ENCODE data around the gene MANEA.

The MANEA gene

DNA sequence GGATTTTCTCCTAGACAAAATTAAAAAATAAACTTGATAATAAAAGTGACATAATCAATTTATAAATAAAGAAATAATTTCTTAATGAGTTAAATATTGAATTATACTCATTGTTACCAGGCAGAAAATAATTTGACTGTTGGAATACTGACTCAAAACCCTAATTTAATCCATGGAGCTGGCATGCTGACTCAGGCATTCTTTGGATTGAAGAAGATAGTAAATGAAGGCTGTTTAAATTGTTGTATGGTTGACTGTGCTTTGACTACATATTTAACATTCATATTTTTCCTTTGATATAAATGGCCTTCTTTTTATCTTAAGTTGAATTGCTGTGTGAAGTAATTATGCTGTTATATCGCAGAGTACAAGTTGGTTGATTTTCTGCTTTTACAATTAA lies 11.7 kb downstream of the MANEA start:
- DNase-seq, result no peak

DNA sequence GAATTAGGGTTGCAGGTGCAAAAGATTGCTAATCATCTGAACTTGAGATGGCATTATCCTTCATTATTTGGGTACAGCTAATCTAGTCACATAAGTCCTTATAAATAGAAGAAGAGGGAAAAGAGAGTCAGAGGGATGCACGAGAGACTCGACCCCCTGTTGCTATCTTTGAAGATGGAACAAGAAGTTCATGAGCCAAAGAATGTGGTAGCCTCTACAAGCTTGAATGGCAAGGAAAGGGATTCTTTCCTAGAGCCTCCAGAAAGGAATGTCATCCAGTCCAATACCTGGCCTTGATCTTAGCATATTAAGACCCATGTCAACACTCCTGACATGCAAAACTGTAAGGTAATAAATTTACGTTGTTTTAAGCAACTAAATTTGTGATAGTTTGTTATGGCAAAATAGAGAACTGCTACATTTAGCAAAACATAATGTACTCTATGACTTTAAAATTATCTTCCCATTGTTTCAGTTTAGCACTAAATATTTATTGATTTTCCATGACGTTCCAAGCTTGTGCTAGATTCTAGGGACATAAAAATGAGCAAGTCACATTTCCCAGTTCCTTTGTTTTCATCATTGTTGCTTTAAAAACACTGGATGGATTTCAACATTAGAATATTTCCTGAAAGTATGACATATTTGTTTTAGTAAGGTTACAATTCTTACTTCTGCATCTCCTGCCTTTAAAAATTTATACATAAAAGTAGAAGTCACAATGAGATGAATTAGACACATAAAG lies 12.7 kb downstream of the MANEA start:
- DNase-seq, result no peak

DNA sequence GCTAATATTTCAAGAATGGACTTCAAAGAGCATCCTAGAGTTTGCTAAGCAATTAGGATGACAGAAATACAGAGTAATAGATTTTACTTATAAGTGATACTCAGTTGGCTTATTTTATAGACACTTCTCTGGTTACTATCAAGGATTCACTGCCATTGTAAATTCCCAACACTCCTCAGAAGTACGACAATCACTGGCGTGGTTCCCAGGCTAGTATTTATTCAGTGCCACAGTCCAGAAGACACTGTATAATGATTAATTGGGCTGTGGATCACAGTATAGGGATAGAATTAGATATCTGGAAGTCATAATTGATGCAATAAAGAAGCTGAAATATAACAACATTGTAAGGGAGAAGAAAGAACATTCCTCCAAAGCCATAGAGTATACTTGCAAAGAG lies 15.7 kb downstream of the MANEA start:
- no peak for DNase-seq

DNA sequence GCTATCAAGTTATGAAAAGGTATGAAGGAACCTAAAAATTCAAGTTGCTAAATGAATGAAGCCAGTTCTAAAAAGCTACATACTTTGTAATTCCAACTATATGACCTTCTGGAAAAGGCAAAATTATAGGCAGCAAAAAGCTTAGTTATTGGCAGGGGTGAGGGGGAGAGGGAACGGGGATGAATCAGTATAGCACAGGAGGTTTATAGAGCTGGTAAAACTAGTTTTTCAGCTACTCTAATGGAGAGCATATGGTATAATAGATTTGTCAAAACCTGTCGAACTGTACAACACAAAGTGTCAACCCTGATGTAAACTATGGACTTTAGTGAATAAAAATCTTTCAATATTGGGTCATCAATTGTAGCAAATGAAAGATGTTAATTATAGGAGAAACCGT lies 18.7 kb downstream of the MANEA start:
- DNase-seq, result no peak

DNA sequence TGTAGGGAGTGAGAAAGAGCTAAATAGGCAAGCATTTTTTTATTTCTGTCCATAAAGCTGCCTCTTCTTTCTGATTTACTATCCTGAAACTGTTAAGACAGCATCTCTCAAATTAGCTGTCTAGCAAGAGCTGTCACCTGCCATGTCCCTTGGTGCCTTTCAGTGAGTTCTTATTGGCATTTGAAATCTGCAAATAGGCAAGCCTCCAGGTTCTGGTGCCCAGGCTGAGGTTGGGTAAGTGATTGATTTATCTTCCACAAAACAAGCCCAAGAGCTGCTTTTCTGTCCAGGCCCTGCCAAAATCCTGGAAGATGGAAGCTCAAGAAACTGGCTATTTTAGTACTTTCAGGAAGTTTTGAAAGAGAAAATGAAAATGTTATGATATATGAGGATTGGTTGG lies 22.4 kb downstream of the MANEA start:
- DNase-seq, result no peak

DNA sequence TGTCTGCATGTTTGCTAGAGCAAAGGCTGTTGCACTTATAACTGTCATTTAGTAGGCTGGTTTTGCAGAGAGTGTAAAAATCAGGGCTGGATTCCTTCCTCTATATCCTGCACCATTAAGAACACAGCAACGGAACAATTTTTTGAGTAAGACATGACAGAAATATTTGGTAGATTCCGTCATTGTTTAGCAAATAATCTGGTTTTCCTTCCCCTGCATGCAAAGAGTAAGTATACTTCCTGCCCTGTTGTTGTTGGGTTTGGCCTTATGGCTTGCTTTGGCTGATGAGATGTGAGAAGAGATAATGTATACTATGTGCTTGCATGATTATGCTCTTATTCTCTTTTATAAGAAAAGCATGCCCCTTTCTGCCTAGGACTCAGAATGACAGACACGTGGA lies 23.8 kb downstream of the MANEA start:
- no peak for DNase-seq

DNA sequence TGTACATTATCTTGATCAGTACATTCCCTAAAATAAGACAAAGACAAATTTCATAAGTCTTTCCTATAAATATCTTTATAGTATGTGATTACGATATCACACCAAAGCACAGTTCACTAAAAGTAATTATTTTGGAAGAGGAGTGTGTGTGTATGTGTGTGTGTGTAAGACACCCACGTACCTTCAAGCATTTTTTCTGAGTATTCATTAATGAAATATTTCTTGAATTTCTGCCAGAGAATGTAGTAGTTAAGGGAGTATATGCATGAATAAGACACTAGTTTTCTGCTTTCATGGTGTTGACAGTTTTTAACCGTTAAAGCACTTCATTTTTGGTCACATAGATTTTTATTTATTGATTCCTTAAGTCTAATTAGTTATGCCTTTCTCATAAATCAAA lies 36.8 kb downstream of the MANEA start:
- no peak for DNase-seq

DNA sequence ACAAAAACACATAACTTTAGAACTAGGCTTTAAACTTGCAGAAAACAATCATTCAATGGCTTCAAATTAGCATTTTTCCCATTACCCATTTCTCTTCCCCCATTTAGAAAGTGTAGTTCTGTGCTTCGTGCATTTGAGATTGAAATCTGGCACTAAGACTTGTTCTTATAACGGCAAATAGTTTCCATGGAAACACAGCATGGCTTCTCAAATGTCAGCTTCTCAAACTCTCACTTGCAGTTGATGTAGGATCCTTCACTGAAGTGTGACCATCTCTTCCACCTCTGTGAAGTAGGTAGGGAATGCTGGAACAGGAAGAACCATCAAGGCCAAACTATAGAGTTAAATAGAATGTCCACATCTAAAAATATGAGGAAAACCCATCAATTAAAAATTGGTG lies 52.2 kb downstream of the MANEA start:
- no peak for DNase-seq

DNA sequence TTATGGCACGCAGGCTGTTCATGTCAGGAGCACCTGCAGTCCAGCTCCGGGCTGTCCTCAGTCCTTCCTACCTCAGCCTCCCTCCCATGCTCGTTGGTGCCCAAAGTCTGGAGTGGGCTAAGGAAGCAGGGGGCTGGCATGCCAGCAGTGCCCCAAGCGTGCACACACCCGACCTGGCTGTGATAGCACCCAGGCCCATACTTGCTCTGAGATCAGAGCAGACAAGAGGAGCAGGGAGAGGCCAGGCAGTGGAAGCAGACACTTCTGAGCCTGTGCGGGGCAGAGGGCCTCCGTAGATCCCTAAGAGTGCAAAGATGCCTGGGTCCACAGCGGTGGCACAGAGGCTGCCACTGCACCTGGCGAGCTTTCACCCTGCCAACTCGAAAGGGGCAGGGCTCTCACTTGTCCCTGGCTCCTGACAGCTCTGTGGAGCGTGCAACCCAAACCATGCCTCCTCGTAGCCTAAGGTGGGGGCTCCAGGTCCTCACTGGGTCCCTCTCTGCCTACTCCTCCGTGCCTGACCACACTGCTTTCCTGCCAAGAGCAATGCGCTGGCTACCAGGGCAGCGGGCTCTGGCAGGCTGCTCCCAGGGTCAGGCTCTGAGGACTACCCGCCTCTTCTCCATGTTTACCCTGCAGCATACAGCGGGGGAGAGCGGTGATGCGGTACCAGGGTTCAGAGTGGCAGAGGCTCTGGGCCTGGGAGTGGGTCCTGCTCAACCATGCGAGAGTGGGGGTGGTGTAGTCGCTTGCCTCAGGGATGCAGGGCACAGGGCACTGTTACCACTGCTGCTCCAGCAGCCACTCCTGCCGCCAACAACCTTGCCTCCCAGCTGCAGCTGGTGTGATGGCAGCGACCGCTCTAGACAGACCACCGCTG lies 59.5 kb downstream of the MANEA start:
- no peak for DNase-seq

DNA sequence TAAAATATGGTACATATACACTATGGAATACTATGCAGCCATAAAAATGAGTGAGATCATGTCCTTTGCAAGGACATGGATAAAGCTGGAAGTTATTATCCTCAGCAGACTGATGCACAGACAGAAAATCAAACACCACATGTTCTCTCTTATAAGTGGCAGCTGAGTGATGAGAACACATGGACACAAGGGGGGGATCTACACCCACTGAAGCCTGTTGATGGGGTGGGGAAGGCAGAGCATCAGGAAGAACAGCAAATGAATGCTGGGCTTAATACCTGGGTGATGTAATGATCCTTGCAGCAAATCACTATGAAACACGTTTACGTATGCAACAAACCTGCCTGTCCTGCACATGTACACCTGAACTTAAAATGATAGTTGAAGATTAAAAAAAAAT lies 71.3 kb downstream of the MANEA start:
- DNase-seq, result no peak

DNA sequence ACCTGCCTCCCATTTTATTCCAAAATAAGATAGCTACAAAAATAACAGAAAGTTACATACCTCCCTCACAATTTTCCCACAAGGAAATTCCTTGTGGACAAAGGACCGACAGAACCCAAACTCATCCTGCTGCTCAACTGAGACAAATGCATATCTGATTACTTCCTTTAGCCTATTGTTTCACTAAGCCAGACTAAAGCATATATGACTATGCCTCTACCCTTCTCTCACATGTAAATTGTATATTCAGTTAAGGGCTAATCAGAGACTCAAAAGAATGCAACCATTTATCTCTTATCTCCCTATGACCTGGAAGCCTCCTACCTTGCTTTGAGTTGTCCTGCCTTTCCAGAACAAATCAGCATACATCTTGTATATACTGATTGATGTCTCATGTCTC lies 72.1 kb downstream of the MANEA start:
- DNase-seq, result no peak

DNA sequence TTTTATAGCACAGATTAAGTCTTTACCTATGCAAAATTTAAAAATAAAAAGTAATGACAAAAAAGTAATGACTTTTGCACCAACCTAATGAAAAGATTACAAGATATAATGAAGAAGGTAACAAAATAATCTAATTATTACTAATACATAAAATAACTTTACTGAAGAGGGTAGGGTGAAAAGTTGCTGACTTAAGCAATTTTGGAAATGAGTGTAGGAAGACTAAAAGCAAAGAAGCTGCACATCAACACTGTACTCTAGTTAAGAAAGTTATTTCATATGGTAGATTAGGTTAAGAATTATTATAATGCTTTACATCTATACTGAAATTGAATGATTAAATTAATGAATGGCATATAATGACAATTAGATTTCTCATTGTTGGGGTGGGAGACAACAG lies 76.8 kb downstream of the MANEA start:
- no peak for DNase-seq

DNA sequence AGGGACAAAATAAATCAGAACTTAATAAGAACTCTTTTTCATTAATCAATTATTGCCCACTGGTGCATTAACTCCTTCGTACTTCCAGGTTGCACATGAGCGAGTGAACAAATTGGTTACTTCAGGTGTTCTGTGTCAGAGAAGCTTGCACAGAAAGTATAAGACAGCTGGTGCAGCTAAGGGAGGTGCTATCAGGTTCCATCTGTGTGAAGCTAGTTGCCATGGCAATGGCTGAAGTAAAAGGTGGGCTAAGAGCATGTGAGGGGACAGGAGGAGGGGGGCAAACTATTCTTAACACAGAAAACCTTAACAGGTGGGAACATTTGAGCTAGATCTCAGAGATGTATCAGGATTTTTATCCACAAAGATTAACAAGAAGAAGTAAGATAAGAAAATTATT lies 81.6 kb downstream of the MANEA start:
- no peak for DNase-seq

Data from cerebellar nuclear complex (tissue), 1 donor.